Urinary bladder (tissue), 4 donors: ENCODE data around the gene FHOD1. TPM values are rescaled to one million over a fixed set of nuclear protein-coding genes. Genes with fewer than 3 reads are reported as not detected.

Experiments used
- DNase-seq: peaks from one replicate; pipeline ENCODE4 v3.0.0-alpha.2; 2015; ENCODE audit errors: extremely low spot score
- H3K27ac ChIP-seq: one replicate; pipeline ENCODE4 v1.5.1; 2013; ENCODE audit warnings: low read depth, mild to moderate bottlenecking, moderate library complexity
- H3K36me3 ChIP-seq: one replicate; pipeline ENCODE4 v1.6.1; 2013; ENCODE audit warnings: mild to moderate bottlenecking, moderate library complexity; ENCODE audit not compliant: insufficient read depth
- H3K4me1 ChIP-seq: one replicate; pipeline ENCODE4 v1.6.1; 2013; ENCODE audit warnings: mild to moderate bottlenecking, moderate library complexity; ENCODE audit not compliant: insufficient read depth
- H3K4me3 ChIP-seq: one replicate; pipeline ENCODE4 v1.5.1; 2013; ENCODE audit warnings: low read depth, low read length
- WGBS: extraction: QIAGEN DNeasy Blood & Tissue Kit; methylation state at CpG from one replicate; pipeline ENCODE4 v1.1.7; 2013; 5-methylcytosine and 5-hydroxymethylcytosine counted together
- polyA plus RNA-seq: library from polyadenylated mRNA; stranded (reverse); fragments of 200-250 nt; gene quantifications from one replicate; pipeline ENCODE4 v1.2.3, GENCODE V29; 2013
- total RNA-seq: library from RNA; depleted of rRNA; stranded (reverse); fragments of >200 nt; gene quantifications from one replicate; pipeline ENCODE4 v1.2.3, GENCODE V29; 2014
- donor health status: healthy with polysubstance abuse.
- donor health status: healthy.

Gene FHOD1
- total and polyA plus RNA-seq, 2 donors, result 7.5 to 16.4 TPM

DNA sequence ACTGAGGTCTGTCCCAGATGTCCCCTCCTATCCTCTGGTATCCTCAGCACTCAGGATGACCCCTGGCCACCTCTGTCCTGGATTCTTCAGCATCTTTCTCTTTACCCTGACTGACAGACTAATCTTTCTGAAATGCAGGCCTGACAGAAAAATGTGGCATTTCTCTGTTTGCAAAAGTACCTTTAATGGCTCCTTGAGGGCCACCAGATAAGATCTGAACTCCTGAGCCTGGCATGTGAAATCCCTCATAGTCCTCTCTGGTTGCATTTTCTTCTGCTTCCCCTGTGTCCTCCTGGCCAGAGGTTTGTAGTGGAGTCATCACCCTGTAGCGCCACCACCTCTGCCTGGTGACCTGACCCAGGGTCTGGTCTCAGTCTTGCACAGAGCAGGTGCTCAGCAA is 50.4 kb downstream of the FHOD1 start:
- Histone ChIP-seq H3K4me1 (no peaks in the 10 kb centered on the region), H3K36me3 (peaks cover 8% of the 10 kb centered on the region)
- DNase-seq, result no peak

DNA sequence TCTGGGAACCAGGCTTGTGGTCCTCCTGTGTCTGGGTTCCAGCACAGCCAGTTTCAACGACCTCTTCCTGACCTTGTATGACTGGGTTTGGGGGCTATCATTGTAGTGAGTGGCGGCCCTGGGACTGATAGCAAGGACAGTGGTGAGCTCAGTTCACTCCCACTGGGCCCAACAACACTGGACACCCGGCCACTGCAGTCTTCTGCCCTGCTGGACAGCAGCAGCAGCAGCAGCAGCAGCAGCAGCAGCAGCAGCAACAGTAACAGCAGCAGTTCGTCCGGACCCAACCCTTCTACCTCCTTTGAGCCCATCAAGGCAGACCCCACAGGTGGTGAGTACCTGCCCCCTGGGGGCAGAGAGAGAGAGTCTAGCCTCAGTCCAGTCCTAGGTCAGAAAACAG is 51.6 kb downstream of the FHOD1 start:
- Histone ChIP-seq H3K36me3 (peaks cover 8% of the 10 kb centered on the region), H3K4me3 (no peak overlapping the region), H3K27ac (no peak overlapping the region), H3K4me1 (no peaks in the 10 kb centered on the region)
- no peak for DNase-seq
- 88% methylated on average over 5 of the region's 5 CpGs for WGBS

More for the DNA sequence above, 50.4 kb downstream of the FHOD1 start:
- WGBS, result 95% methylated on average over 1 of the region's 1 CpG
- no peak overlapping the region for H3K27ac ChIP-seq
- H3K4me3 ChIP-seq, result no peak overlapping the region

DNA sequence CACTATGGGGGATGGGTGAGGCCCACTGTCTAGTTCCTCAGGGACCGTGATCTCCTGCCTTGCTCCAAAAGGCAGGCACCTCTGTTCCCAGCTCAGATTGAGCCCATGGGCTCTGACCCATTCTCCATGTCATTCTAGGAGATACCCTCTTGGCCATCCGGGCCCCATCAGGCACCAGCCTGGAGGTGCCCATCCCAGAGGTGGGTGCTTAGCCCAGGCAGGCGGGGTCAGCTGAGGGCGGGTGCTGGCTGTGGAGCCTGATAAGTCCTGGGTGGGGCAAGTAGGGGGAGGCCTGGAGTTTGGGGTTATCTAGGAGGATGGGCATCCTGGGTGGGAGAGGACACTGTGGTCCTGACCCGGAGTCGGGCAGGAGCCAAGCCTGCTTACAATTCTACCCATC is 53.0 kb downstream of the FHOD1 start:
- peaks cover 8% of the 10 kb centered on the region for H3K36me3 ChIP-seq
- WGBS, result 88% methylated on average over 6 of the region's 6 CpGs
- H3K4me3 ChIP-seq, result no peak overlapping the region
- DNase-seq, result no peak
- no peaks in the 10 kb centered on the region for H3K4me1 ChIP-seq
- H3K27ac ChIP-seq, result no peak overlapping the region

DNA sequence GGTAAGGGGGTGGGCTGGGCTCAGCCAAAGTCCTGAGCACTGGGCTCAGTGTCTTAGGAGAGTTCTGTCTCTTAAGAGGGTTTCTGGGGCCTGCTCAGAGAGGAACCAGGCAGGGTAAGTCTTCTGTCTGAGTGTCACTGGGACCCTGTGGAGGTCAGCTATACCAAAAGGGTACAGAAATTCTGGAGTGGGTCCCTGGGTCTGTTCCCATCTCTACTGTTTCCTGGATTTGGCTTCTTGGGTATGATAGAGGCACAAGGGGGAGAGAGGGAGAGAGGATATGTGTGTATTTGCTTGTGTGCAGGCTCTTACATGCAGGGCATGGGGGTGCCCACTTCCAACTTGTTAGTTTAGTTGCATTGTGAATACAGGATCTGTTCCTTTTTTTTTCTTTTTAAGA is 53.7 kb downstream of the FHOD1 start:
- peaks cover 8% of the 10 kb centered on the region for H3K36me3 ChIP-seq
- no peak overlapping the region for H3K27ac ChIP-seq
- DNase-seq, result no peak
- no peak overlapping the region for H3K4me3 ChIP-seq
- no peaks in the 10 kb centered on the region for H3K4me1 ChIP-seq

DNA sequence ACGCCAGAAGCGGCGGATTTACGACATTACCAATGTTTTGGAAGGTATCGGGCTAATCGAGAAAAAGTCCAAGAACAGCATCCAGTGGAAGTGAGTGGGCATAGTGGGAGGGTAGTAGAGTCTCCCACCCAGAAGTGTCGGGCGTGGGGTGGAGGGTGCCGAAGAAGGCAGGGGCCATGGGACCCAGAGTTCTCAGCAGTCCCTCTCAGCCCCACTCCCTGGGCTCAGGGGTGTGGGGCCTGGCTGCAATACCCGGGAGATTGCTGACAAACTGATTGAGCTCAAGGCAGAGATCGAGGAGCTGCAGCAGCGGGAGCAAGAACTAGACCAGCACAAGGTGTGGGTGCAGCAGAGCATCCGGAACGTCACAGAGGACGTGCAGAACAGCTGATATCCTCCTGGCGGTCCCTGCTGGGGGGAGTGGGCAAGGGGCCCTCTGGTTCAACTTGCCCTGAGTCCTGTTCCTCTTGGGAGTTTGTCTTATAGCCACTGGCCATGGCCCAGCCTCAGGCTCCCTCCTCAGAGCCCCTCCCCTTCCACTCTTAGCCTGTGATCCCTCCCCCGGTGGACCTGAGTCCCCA is 54.4 kb downstream of the FHOD1 start:
- Histone ChIP-seq H3K27ac (no peak overlapping the region), H3K4me3 (peak overlapping the region; percentile 68), H3K36me3 (peaks cover 8% of the 10 kb centered on the region), H3K4me1 (no peaks in the 10 kb centered on the region)
- no peak for DNase-seq
- WGBS, result 26% methylated on average over 17 of the region's 17 CpGs

DNA sequence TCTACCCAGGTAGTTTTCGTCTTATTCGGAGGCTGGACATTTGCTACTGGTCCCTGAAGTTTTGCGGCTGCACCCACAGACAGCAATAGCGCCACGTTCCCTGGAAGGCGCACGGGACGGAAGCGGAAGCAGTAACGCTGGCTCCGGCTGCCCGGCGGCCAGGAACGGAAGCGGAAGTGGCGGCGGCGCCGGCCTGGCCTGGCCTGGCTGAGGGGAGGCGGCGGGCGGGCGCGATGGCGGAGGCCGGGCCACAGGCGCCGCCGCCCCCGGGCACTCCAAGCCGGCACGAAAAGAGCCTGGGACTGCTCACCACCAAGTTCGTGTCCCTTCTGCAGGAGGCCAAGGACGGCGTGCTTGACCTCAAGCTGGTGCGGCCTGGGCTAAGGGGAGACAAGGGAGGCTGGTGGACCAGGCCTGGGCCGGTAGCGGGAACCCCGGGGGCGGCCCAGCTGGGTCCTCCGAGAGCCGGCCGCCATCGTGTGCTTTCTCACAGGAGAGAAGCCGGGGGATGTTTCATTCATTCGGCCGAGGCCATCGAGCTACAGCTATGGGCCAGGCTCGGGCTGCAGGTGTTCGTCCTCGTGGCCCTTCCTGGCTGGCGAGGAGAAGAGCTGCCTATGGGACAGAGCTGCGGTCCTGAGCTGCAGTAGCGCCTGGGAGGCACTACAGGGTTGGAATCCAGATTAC is 55.1 kb downstream of the FHOD1 start, which contains the start of gene E2F4:
Gene E2F4 (plus strand): TSS at position 161 of the 687 bp plus-strand sequence. CDS start 73 bp downstream, at position 234.
- peak within 1 kb of the TSS; percentile 68 for H3K4me3 ChIP-seq
- WGBS, result under 1% methylated on average over 54 of the region's 54 CpGs
- H3K27ac ChIP-seq, result no peak within 1 kb of the TSS
- no peak for DNase-seq
- peaks cover 8% of the 10 kb centered on the region for H3K36me3 ChIP-seq
- H3K4me1 ChIP-seq, result no peaks in the 10 kb centered on the region

DNA sequence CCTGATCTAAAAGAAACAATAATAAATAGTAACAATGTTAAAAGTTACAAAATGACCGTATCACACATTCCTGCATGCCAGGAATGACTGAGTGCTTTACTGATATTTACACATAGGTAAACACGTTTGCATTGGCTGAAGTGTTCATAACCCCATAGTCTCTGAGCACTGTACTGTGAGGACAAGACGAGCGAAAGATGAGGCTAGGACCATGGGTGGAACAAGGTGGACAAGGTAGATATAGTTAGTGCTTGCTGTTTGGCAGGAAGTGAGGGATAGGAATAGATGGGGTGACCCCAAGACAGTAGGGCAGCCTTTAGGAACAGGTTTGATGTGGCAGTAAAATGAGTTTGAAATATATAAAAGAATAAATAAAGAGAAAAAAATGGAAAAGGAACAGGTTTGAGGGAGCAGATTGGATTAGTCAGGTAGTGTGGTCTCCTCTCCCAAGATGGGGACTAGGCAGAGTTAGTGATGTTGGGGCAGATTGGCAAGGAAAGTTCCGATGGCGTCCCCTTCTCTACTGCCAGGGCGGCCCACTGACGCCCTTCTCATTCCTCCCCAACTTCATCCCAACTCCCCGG is 55.8 kb downstream of the FHOD1 start:
- peaks cover 8% of the 10 kb centered on the region for H3K36me3 ChIP-seq
- DNase-seq, result no peak
- WGBS, result 25% methylated on average over 9 of the region's 9 CpGs
- no peaks in the 10 kb centered on the region for H3K4me1 ChIP-seq
- no peak overlapping the region for H3K4me3 ChIP-seq
- H3K27ac ChIP-seq, result no peak overlapping the region

DNA sequence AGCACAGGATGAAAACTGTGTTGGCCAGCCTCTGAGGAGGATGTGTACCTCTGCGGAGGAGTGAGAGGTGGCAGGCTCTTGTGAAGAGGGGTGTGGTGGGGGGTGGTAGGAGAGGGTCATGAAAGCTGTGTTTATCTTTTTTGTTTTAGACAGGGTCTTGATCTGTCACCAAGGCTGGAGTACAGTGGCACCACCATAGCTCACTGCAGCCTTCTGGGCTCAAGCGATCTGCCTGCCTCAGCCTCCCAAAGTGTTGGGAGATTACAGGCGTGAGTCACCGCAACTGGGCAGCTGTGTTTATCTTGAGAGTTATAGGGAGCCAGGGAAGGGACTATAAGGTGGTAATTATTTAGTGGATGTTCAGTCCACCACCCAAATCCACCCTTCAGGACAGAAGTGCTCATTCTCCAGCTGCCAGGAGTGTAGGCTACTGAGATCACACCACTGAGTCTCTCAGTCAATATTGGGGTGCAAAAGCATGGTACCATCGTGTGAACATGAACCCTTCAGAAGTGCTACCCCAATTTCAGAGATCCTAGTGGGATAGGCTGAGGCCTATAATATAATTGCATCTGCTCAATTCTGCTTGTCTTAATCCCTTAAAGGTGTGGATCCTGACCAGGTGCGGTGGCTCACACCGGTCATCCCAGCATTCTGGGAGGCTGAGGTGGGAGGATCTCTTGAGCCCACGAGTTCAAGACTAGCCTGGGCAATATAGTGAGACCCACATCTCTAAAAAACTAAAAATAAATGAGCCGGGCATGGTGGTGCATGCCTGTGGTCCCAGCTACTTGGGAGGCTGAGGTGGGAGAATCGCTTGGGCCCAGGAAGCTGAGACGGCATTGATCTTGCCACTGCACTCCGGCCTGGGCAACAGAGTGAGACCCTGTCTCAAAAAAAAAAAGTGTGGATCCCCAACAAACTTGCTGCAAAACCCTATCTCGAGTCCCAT is 56.6 kb downstream of the FHOD1 start:
- Histone ChIP-seq H3K4me3 (no peak overlapping the region), H3K27ac (no peak overlapping the region), H3K36me3 (peaks cover 8% of the 10 kb centered on the region), H3K4me1 (no peaks in the 10 kb centered on the region)
- WGBS, result 69% methylated on average over 13 of the region's 13 CpGs
- DNase-seq, result no peak

DNA sequence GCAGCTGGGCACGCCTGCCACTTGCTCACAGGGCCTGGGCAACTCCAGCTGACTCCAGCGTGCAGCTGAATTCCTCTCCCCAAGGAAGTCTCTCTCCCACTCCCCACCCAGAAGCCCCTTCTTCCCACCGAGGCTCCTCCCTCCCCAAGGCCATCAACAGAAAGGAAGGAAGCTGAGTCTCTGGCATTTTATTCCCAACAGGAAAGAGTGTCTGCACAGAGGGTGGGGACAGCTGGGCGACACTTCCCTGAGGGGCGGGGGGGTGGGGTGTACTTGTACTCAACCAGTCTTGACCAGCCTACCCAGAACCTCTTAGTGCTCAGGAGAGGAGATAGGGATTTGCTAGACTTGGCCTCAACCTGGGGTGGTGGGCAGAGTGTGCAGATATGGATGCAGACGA is 57.2 kb downstream of the FHOD1 start, which contains the start of gene EXOC3L1:
Gene EXOC3L1 (minus strand): TSS at position 96 of the 400 bp plus-strand sequence. CDS start 460 bp downstream, outside the sequence.
- 35% methylated on average over 6 of the region's 6 CpGs for WGBS
- no peaks in the 10 kb centered on the region for H3K4me1 ChIP-seq
- no peak within 1 kb of the TSS for H3K4me3 ChIP-seq
- DNase-seq, result no peak
- H3K36me3 ChIP-seq, result peaks cover 4% of the 10 kb centered on the region
- H3K27ac ChIP-seq, result no peak within 1 kb of the TSS

DNA sequence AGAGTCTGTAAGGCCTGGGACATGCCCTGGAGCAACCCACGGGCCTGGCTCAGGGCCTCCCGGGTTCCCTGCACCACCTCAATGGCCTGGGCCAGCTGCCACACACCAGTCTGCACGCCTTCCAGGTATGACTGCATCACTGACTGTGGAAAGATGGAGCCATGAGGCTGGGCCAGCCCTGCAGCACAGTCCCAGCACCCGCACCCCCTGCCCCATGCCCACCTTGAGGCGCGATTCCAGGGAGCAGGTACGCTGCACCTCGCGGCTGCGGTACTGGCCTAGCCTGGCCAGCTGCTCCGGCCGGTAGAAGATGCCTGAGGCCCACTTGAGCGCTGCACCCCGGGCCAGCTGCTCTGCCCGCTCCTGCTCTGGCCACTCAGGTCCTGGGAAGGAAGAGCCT is 58.5 kb downstream of the FHOD1 start:
- H3K4me1 ChIP-seq, result no peaks in the 10 kb centered on the region
- no peak for DNase-seq
- WGBS, result 91% methylated on average over 15 of the region's 15 CpGs
- H3K4me3 ChIP-seq, result no peak overlapping the region
- H3K27ac ChIP-seq, result no peak overlapping the region
- no peaks in the 10 kb centered on the region for H3K36me3 ChIP-seq

DNA sequence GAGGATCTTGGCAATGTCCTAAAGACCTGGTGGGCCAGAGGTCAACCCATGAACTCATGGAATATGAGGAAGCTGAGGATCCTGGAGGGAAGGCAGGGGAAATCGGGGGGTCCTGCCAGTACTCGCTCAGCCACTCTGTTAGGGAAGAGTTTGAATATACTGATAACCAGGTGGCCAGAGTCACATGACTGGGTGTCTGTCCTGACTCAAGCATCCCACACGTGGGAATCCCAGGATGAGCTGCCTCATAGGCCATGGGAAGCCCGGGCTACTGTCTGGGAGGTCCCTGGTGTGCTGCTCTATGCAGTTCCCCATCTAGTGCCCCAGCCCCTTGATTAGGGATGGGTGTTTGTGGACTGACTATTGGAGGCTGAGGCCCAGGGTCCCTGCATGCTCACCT is 59.0 kb downstream of the FHOD1 start:
- DNase-seq, result no peak

DNA sequence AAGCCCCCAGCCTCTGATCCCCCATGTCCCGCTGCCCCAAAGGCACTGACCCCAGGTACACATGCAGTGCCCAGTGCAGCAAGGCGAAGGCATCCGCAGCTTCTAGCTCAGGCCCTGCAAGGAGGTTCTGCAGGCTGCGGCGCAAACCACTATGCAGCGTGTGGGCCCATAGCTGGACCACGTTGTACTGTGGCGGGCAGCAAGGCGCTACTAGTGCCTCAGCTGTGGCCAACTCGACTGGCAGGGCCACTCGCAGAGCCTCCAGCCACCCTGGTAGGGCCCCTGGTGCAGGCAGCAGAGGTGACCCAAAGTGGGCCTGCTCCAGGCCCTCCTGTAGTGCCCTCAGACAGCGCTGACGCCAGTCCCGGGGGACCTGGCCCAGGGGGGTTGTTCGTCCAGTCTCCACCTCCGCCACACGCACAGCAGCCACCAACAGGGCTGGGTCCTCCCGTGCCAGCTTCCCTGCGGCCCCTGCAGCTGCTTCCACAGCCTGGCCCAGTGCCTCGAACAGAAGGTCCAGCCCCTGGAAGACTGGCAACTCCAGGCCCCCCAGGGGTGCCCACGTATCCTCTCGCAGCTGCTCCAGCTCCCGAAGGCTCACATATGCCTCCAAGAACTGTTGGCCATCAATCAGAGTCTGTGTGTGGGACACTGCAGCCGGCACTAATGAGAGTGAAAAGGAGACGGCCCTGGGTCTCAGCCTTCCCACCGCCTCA is 59.9 kb downstream of the FHOD1 start:
- no peak for DNase-seq
- 83% methylated on average over 26 of the region's 26 CpGs for WGBS
- Histone ChIP-seq H3K4me3 (no peak overlapping the region), H3K4me1 (no peaks in the 10 kb centered on the region), H3K27ac (no peak overlapping the region), H3K36me3 (no peaks in the 10 kb centered on the region)

More for the DNA sequence above, 59.0 kb downstream of the FHOD1 start:
- Histone ChIP-seq H3K4me1 (no peaks in the 10 kb centered on the region), H3K36me3 (no peaks in the 10 kb centered on the region), H3K4me3 (no peak overlapping the region), H3K27ac (no peak overlapping the region)
- 69% methylated on average over 4 of the region's 4 CpGs for WGBS

DNA sequence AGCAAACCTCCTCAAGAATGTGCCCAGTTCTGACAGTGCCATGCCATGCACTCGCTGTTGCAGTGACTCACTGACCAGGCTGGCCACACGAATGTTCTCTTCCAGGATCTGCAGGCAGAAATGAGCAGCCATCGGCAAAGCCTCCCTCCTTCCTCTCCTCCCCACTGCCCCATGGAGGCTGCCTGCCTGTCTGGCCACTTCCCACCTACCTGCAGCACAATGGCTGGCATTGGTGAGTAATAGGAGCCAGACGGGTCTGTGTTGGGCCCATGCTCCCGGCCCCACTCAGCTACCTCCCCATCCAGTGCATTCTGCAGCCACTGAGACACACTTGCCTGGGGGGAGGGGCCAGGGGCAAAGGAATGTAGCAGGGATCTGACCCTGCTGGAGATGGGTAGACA is 60.7 kb downstream of the FHOD1 start:
- no peak for DNase-seq
- no peak overlapping the region for H3K4me3 ChIP-seq
- H3K36me3 ChIP-seq, result no peaks in the 10 kb centered on the region
- no peak overlapping the region for H3K27ac ChIP-seq
- H3K4me1 ChIP-seq, result no peaks in the 10 kb centered on the region
- 42% methylated on average over 5 of the region's 5 CpGs for WGBS
